Hindlimb muscle (tissue), 1 donor: ENCODE results near the gene CELF6. TPM values are rescaled to one million over a fixed set of nuclear protein-coding genes. Genes with fewer than 3 reads are reported as not detected.
"Not testable (repeated sequence)": the region's sequence is repeated elsewhere in the genome, so short reads cannot be mapped to it uniquely, and the experiment has no call there.

Experiments
- DNase-seq: peaks from one replicate; pipeline ENCODE4 v3.0.0-alpha.2; 2013
- polyA plus RNA-seq: library from polyadenylated mRNA; unstranded; fragments of 120-200 nt; gene quantifications from one replicate; pipeline ENCODE4 v1.2.1, GENCODE V29; 2013; ENCODE audit not compliant: insufficient read length

Gene CELF6
- polyA plus RNA-seq, 1 donor = 2.1 TPM

- DNase-seq = no peak
Observed at GRCh38 chr15:72315706-72316370, 4.1 kb downstream of the CELF6 start.

GRCh38 chr15:72313881-72314280 is 6.1 kb downstream of the CELF6 start:
- no peak for DNase-seq

- DNase-seq = no peak
Observed at GRCh38 chr15:72313448-72313840, 6.5 kb downstream of the CELF6 start.

GRCh38 chr15:72312605-72313447 is 7.1 kb downstream of the CELF6 start:
- no peak for DNase-seq

- DNase-seq = no peak
Observed at GRCh38 chr15:72307026-72307425, 12.9 kb downstream of the CELF6 start.

- no peak for DNase-seq
Observed at GRCh38 chr15:72306211-72306785, 13.7 kb downstream of the CELF6 start.

- DNase-seq = no peak
Observed at GRCh38 chr15:72304596-72304995, 15.4 kb downstream of the CELF6 start.

- DNase-seq = no peak
Observed at GRCh38 chr15:72302955-72303354, 17.0 kb downstream of the CELF6 start.

GRCh38 chr15:72289597-72290325 is 30.2 kb downstream of the CELF6 start:
- no peak for DNase-seq

- no peak for DNase-seq
Observed at GRCh38 chr15:72288796-72289596, 31.0 kb downstream of the CELF6 start.

- no peak for DNase-seq
Observed at GRCh38 chr15:72285927-72286516, 33.9 kb downstream of the CELF6 start.

- no peak for DNase-seq
Observed at GRCh38 chr15:72285402-72285801, 34.6 kb downstream of the CELF6 start.

GRCh38 chr15:72284781-72285180 is 35.2 kb downstream of the CELF6 start:
- no peak for DNase-seq

- DNase-seq = no peak
Observed at GRCh38 chr15:72281713-72282112, 38.2 kb downstream of the CELF6 start.

- DNase-seq = no peak
Observed at GRCh38 chr15:72280751-72281150, 39.2 kb downstream of the CELF6 start.

- no peak for DNase-seq
Observed at GRCh38 chr15:72278737-72279136, 41.2 kb downstream of the CELF6 start.

GRCh38 chr15:72276326-72276700 is 43.6 kb downstream of the CELF6 start:
- no peak for DNase-seq

- not testable (repeated sequence) for DNase-seq
Observed at GRCh38 chr15:72275635-72276325, 44.2 kb downstream of the CELF6 start.

GRCh38 chr15:72272997-72273352 is 47.0 kb downstream of the CELF6 start:
- no peak for DNase-seq

- DNase-seq = peak; percentile 99
Observed at GRCh38 chr15:72272213-72272996, 47.6 kb downstream of the CELF6 start, which contains the start of gene PARP6. TSS of gene PARP6 (minus strand) at chr15:72272554. CDS start at chr15:72267477, 5,077 bp downstream.
